A549 treated with ZK216348 at 1 μM for 4 hours (cell line): Measurements from ENCODE around the gene PTPRG. TPM values are rescaled to one million over a fixed set of nuclear protein-coding genes. Genes with fewer than 3 reads are reported as not detected.

Source experiments
- total RNA-seq: library from RNA; stranded (reverse); fragments of 200-300 nt; extraction: Qiagen RNA extraction; gene quantifications from 5 replicates; pipeline ENCODE4 v1.2.3, GENCODE V29; 2022; ENCODE audit warnings: low read depth

The PTPRG gene
- 1.8 to 3.2 TPM (median 2.4 TPM) in 5 replicates for total RNA-seq

DNA sequence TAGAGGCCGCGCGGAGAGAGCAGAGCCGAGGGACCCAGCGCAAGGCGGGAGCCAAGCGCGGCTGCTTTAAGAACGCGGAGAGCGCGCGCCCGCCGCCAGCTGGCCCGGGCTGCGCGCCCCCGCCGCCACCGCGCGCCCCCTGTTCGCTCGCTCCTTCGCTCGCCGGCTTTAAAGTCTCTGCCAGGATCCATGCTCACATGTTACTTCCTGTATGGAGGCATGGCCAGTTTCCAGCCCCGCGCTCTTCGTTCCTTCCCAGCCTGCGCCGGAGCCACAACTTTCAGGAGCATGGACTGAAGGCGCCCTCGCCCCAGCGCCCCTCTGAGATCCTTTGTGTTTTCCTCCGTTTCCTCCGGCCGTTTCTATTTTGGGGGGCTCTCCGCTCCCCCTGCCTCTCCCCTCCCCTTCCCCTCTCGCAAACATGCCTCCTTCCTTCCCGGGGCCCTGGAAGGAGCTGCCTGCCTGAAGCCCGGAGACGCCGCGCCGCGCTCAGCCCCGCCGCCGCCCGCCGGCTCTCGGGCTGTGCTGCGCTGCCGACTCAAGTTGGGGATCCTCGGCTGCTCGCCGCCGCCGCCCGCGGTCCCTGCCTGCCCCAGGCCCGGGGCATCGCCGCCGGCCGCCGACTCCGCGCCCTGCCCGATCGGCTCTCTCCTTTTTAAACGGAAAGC is at the start of gene PTPRG:
TSS of gene PTPRG (plus strand) at position 198 of the 668 bp plus-strand sequence. CDS start 717 bp downstream, outside the sequence.

